GM19467 (cell line): ENCODE results near the gene STAT6.

Experiments
- ATAC-seq: cut with Tn5 transposase; IDR thresholded peaks from one replicate; pipeline ENCODE4 v1.9.1; 2021; ENCODE audit warnings: mild to moderate bottlenecking, moderate library complexity; ENCODE audit not compliant: unreplicated experiment

STAT6 gene

GRCh38 chr12:57051011-57051410 lies 60.2 kb downstream of the STAT6 start:
- ATAC-seq: no peak

GRCh38 chr12:57049890-57050289 lies 61.3 kb downstream of the STAT6 start, which contains the start of gene MYO1A:
TSS of gene MYO1A (minus strand) at chr12:57050129. CDS start at chr12:57048323, 1,806 bp downstream.
- no peak for ATAC-seq

GRCh38 chr12:57049119-57049446 lies 62.1 kb downstream of the STAT6 start:
- ATAC-seq: no peak

GRCh38 chr12:57048423-57049118 lies 62.6 kb downstream of the STAT6 start:
- ATAC-seq: no peak

- ATAC-seq: no peak
Observed at GRCh38 chr12:57047981-57048380, 63.2 kb downstream of the STAT6 start.

- ATAC-seq: no peak
Observed at GRCh38 chr12:57046947-57047890, 63.9 kb downstream of the STAT6 start.

GRCh38 chr12:57046086-57046791 lies 64.9 kb downstream of the STAT6 start:
- ATAC-seq: no peak
